ENCODE data around the gene PSME3IP1.
"Not testable (repeated sequence)": the region's sequence is repeated elsewhere in the genome, so short reads cannot be mapped to it uniquely, and the experiment has no call there.

Gene PSME3IP1, protein sequence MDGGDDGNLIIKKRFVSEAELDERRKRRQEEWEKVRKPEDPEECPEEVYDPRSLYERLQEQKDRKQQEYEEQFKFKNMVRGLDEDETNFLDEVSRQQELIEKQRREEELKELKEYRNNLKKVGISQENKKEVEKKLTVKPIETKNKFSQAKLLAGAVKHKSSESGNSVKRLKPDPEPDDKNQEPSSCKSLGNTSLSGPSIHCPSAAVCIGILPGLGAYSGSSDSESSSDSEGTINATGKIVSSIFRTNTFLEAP

DNA sequence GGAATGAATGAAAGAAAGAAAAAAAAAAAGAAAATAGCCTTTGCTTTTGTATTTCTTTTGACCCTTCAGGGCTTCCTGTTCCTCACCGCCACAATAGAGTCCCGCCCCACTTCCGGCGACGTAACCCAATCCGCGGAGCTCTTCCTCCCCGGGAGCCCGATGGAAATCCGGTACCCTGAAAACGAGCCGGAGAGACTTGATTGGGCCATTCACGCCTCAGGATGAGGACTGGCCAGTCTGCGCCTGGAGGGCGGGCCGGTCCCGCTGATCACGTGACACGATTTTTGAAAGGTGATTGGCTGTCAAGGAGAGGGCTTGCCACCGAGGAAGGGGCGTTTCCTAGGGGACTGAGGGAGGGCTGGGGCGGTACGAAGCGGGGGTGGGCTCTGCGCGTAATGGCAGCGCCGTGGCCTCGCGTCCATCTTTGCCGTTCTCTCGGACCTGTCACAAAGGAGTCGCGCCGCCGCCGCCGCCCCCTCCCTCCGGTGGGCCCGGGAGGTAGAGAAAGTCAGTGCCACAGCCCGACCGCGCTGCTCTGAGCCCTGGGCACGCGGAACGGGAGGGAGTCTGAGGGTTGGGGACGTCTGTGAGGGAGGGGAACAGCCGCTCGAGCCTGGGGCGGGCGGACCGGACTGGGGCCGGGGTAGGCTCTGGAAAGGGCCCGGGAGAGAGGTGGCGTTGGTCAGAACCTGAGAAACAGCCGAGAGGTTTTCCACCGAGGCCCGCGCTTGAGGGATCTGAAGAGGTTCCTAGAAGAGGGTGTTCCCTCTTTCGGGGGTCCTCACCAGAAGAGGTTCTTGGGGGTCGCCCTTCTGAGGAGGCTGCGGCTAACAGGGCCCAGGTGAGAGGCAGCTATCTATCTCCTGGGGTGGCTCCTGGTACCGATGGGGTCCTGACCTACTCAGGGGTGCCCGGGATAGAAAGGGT lies at the start of gene PSME3IP1, which contains the start of gene RSPRY1:
PSME3IP1 (minus strand) TSS at position 95 of the 927 bp plus-strand sequence. CDS start 12,185 bp downstream, outside the sequence.
RSPRY1 (plus strand) TSS at position 385 of the 927 bp plus-strand sequence. CDS start 18,330 bp downstream, outside the sequence.
- peak; percentile 97 for DNase-seq

- no peak for DNase-seq
Measured at GRCh38 chr16:57235128-57236021, 49.5 kb upstream of the PSME3IP1 start.

DNA sequence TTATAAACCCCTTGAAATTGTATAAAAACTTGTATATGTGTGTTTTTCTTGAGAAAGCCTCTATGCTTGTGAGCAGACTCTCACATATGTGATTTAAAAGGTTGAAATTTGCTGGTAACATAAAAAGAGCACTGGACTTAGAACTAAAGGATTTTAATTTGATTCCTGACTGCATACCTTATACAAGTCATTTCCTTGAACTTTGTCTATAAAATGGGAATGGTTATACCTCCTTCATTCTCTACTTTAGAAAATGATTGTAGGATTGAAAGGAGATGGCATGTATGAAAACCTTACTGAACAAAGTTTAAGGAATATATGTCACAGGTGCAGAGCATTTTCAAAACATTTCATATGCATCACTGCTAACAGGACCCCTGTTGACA lies 48.9 kb upstream of the PSME3IP1 start:
- no peak for DNase-seq

DNA sequence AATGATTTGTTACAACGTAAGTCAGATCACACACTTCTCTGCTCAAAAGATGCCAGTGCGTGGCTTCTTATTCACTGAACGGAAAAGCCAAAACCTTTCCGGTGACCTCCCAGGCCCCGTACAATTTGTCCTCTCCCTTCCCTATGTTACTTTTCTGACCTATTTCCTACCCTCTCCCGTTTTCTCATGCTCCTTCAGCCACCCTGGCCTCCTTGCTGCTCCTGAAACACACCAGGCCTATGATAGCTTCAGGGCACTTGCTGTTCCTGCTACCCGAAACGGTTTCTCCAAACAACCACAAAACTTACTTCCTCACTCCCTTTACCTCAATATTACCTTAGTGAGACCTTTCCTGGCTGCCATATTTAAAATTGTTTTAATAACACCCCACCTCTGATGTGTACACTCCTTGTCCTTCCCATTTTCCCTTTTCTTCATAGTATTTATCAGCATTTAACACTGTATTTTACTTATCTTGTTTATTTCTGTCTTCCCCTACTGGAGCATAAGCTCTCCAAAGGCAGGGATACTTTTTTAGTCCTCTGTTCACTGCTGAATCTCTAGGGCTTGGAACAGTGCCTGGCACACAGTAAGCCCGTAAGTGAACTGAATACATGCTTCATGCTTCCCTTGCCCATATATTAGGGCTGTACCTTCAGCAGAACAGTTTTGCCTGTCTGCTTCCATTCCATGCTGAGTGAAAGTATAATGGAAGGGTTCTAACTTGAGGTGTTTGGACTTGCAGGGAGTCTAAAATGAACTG lies 48.3 kb upstream of the PSME3IP1 start:
- DNase-seq: no peak

- no peak for DNase-seq
Measured at GRCh38 chr16:57231821-57232350, 46.0 kb upstream of the PSME3IP1 start.

DNA sequence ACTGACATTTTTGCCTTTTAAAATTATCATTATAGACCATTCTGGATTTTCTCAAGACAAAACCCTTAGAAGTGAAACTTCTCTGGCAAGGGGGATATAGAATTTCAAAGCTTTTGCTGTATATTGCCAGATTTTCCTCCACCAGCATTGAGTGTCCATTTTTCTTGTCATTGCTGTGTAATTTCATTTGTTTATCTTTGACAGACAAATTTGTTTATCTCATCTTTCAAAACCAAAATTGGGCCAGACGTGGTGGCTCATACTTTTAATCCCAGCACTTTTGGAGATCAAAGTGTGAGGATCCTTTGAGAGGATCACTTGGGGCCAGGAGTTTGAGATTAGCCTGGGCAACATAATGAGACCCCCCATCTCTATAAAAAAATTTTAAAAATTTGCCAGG lies 43.2 kb upstream of the PSME3IP1 start:
- DNase-seq: no peak

- no peak for DNase-seq
Measured at GRCh38 chr16:57226701-57227621, 41.1 kb upstream of the PSME3IP1 start.

GRCh38 chr16:57225978-57226377 lies 40.1 kb upstream of the PSME3IP1 start:
- DNase-seq: no peak

DNA sequence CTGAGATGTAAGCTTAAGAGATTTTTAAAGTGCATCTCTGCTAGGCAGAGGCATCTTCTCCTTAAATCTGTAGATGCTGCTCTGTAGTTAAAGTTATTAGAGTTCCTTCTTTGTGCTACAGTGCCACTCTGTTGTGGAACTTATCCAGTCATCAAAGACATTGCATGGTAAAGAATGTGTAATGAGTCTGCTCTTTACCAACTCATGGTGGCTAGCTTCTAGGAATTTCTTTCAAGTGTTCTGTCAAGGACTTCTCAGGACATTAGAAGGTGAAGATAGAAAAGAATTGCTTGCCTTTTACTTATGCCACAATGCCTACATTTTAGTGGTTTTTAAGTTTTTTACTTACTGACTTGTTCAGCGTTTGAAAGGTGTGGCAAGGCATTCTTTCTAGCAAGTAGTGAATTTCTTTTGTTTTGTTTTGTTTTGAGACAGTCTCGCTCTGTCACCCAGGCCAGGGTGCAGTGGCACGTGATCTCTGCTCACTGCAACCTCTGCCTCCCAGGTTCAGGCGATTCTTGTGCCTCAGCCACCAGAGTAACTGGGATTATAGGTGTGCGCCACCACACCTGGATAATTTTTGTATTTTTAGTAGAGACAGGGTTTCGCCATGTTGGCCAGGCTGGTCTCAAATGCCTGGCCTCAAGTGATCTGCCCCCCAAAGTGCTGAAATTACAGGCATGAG lies 39.0 kb upstream of the PSME3IP1 start:
- DNase-seq: no peak

DNA sequence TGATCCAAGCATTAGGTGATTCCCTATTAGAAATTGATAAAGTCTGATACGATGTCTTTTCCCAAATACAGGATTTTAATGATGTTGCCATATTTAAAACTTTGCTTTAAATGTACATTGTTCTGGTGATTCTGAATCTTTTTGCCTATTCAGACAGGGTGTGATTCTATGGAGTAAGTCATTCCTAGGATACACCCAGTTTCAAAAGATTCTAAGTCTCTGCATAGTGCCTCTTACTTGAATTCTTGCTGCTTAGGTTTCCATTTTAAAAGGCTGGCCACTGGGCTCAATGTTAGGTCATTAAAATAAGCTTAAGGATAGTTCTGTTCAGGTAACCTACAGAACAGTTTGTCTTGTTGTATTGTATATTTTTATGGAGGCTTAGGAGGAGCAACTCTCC lies 37.2 kb upstream of the PSME3IP1 start:
- DNase-seq: no peak

DNA sequence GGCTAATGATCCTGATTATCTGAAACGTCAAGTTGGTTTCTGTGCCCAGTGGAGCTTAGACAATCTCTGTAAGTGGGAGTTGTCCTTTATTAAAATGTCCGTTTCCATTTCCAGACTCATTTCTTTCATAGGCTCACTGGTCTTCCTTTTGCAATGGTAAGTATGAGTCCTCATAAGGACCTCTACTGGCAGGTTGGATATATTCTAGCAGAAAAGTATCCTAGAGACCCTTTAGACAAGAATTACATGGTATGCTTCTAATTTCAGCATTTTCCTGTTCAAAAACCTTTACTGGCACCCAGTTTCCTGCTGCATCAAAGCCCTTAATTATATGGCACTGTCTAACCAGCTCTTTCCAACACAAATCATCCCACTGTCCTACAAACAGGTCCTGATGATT lies 31.1 kb upstream of the PSME3IP1 start:
- no peak for DNase-seq

DNA sequence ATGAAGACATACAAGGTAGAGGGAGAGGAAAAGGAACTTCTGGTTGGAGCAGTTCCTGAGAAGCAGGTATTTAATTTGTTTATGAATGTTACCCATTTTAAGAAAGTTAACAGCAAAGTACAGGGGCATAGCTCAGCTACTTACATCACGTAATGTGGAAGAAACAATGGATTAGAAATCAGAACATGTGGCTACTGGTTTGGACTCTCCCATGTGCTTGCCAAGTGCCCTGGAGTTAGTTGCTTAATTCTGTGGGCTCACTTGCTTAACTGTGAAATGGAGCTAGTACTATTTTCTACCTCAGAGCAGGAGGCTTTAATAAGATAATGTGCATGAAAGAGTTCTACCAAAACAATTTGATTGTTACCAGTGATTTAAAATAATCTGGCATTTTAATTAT lies 27.6 kb upstream of the PSME3IP1 start:
- no peak for DNase-seq

DNA sequence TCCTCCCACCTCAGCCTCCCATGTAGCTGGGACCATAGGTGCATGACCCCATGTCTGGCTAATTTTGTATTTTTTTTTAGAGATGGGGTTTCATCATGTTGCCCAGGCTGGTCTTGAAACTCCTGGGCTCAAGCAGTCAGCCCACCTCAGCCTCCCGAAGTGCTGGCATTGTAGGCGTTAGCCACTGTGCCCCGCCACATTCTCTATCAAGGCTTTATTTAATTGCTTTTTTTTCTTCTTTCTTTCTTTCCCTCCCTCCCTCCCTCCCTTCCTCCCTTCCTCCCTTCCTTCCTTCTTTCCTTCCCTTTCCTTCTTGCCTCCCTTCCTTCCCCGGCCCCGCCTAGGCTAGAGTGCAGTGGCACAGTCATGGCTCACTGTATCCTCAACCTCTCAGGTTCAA lies 23.9 kb upstream of the PSME3IP1 start:
- no peak for DNase-seq

- no peak for DNase-seq
Measured at GRCh38 chr16:57208926-57209325, 23.1 kb upstream of the PSME3IP1 start.

DNA sequence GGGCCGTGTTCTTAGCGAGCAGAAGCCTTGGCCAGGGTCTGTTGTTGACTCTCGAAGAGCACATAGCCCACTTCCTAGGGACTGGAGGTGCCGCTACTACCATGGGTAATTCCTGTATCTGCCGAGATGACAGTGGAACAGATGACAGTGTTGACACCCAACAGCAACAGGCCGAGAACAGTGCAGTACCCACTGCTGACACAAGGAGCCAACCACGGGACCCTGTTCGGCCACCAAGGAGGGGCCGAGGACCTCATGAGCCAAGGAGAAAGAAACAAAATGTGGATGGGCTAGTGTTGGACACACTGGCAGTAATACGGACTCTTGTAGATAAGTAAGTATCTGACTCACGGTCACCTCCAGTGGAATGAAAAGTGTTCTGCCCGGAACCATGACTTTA lies 18.8 kb upstream of the PSME3IP1 start:
- no peak for DNase-seq

DNA sequence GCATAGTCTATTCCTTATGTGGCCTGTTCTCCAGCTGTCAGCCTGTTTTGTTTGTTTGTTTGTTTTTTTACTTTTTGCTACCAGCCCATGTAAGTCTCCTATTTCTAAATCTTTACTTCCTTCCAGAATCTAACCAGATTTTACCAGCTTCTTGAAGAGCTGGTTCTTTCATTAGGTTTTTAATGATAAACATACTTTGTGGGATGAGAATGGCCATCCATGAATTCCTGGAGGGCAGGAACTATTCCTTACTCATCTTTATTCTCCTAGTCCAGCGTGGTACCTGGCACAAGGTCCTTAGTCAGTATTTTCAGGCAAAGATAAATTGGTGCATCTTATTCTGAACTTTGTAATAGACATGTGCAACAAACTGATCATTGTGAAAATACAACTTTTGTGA lies 17.6 kb upstream of the PSME3IP1 start:
- DNase-seq: no peak

- no peak for DNase-seq
Measured at GRCh38 chr16:57202095-57202886, 16.5 kb upstream of the PSME3IP1 start.

GRCh38 chr16:57200926-57201325 lies 15.1 kb upstream of the PSME3IP1 start:
- DNase-seq: not testable (repeated sequence)

DNA sequence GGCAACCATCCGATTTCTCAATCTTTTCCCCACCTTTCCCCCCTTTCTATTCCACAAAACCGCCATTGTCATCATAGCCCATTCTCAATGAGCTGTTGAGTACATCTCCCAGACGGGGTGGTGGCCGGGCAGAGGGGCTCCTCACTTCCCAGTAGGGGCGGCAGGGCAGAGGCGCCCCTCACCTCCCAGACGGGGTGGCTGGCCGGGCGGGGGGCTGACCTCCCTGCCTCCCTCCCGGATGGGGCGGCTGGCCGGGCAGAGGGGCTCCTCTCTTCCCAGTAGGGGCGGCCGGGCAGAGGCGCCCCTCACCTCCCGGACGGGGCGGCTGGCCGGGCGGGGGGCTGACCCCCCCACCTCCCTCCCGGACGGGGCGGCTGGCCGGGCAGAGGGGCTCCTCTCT lies 14.5 kb upstream of the PSME3IP1 start:
- not testable (repeated sequence) for DNase-seq
